ENCODE results near the gene TP53I3. TPM values are rescaled to one million over a fixed set of nuclear protein-coding genes. Genes with fewer than 3 reads are reported as not detected.
"Not testable (repeated sequence)": the region's sequence is repeated elsewhere in the genome, so short reads cannot be mapped to it uniquely, and the experiment has no call there.

Gene TP53I3
- total RNA-seq, 2 experiments from 2014 or later, result 0.38 to 0.82 TPM

DNA sequence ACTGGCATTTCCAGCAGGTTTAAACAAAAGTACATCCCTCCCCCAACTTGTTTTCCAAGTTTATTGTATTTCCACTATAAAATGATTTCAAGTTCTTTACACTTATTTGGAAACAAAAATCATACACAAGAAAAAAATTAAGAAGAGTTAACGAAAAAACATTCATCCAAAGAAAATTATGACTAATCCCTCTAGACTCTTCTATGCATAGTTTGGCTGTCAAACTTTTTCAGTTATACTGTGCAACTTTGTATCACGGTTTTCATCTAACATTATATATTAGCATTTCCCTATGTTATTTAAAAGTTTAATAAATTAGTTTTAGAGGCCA, 38.1 kb downstream of the TP53I3 start:
- Histone ChIP-seq H3K4me1 (ENCODE audit: insufficient read depth, low read length, poor library complexity, severe bottlenecking) (peaks cover 24% of the 10 kb centered on the region), H3K79me2 (ENCODE audit: insufficient read depth, low read depth, low read length) (peaks cover 20% of the 10 kb centered on the region), H3K4me2 (ENCODE audit: low read length) (peak overlapping the region; percentile 99), H3K9me3 (ENCODE audit: low read length) (no peaks in the 10 kb centered on the region), H3K36me3 (ENCODE audit: insufficient read depth, low read length) (no peaks in the 10 kb centered on the region), H4K20me1 (ENCODE audit: insufficient read depth, low read length) (peaks cover 3% of the 10 kb centered on the region; the same call in 1 of the 2 replicates), H2AFZ (ENCODE audit: low read length) (peak overlapping the region; percentile 89; the same call in 1 of the 2 replicates), H3K4me3 (ENCODE audit: low read depth, low read length, poor library complexity, severe bottlenecking) (peak overlapping the region; percentile 85), H3K27ac (ENCODE audit: low read depth, low read length, poor library complexity, severe bottlenecking) (no peak overlapping the region), H3K9me2 (ENCODE audit: insufficient read depth, low read length) (no peaks in the 10 kb centered on the region)
- TSS peak; percentile 72 for BruUV-seq (replicated peaks)
- ChIA-PET CTCF (ENCODE audit: unreplicated experiment) (interaction anchor here (1.2 to 1.4 kb wide), 2 partner anchors 13 kb away, joined by 3 read pairs; no protein-coding TSS in a partner anchor), POLR2A (interaction anchor here (0.6 to 1.8 kb wide), 9 partner anchors 10 to 331 kb away, joined by 3 to 9 read pairs (median 5); no protein-coding TSS in a partner anchor)
- TF ChIP-seq, protein P1, sequence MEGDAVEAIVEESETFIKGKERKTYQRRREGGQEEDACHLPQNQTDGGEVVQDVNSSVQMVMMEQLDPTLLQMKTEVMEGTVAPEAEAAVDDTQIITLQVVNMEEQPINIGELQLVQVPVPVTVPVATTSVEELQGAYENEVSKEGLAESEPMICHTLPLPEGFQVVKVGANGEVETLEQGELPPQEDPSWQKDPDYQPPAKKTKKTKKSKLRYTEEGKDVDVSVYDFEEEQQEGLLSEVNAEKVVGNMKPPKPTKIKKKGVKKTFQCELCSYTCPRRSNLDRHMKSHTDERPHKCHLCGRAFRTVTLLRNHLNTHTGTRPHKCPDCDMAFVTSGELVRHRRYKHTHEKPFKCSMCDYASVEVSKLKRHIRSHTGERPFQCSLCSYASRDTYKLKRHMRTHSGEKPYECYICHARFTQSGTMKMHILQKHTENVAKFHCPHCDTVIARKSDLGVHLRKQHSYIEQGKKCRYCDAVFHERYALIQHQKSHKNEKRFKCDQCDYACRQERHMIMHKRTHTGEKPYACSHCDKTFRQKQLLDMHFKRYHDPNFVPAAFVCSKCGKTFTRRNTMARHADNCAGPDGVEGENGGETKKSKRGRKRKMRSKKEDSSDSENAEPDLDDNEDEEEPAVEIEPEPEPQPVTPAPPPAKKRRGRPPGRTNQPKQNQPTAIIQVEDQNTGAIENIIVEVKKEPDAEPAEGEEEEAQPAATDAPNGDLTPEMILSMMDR (conservative IDR thresholded peaks at IDR 0.05; ENCODE audit: low read length), result no peak
- no peak for TF ChIP-seq EZH2phosphoT487 (IDR thresholded peaks at IDR 0.05; ENCODE audit: borderline replicate concordance, low read depth, low read length)
- no peak for DNase-seq (ENCODE audit: low spot score)
- intact Hi-C loops (cut with micrococcal nuclease; ENCODE audit: unreplicated experiment), result loop anchor here (5.0 kb wide), 1 partner anchor 119 kb away; the partner anchor contains the start of gene ATAD2B

DNA sequence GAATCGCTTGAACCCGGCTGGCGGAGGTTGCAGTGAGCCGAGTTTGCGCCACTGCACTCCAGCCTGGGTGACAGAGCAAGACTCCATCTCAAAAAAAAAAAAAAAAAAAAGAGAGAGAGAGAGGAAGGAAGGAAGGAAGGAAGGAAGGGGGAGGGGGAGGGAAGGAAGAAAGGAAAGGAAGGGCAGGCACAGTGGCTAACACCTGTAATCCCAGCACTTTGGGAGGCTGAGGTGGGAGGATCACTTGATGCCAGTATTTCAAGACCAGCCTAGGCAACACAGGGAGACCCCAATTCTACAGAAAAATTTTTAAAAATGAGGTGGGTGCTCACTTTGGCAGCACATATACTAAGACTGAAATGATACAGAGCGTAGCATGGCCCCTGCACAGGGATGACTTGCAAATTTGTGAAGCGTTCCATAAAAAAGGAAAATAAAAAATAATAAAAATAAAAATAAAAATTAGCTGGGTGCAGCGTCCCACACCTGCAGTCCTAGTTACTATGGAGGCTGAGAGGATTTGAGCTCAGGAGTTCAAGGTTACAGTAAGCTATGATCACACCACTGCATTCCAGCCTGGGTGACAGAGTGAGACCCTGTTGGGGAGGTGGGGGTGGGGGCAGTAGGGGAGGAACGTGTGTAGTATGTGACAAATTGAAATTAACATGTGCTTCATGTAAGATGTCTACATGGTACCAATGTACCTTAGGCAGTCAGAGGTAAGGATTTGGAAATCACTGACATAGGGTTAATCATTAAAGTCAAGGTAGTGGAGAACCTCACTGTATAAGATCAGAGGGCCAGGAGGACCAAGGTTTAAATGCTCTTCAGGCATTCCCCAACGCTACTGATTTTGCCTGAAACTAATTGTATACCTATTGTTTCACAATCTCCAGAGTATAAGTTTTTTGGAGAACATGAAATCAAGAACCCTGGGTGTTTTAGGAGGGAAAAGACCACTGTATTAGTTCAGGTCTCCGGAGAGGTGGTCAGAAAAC, 38.8 kb downstream of the TP53I3 start:
- Histone ChIP-seq H2AFZ (ENCODE audit: low read length) (peak overlapping the region; percentile 89; the same call in 1 of the 2 replicates), H3K4me1 (ENCODE audit: insufficient read depth, low read length, poor library complexity, severe bottlenecking) (peaks cover 24% of the 10 kb centered on the region), H3K9me2 (ENCODE audit: insufficient read depth, low read length) (no peaks in the 10 kb centered on the region), H3K36me3 (ENCODE audit: insufficient read depth, low read length) (no peaks in the 10 kb centered on the region), H3K27ac (ENCODE audit: low read depth, low read length, poor library complexity, severe bottlenecking) (no peak overlapping the region), H3K9me3 (ENCODE audit: low read length) (no peaks in the 10 kb centered on the region), H3K79me2 (ENCODE audit: insufficient read depth, low read depth, low read length) (peaks cover 20% of the 10 kb centered on the region), H3K4me2 (ENCODE audit: low read length) (peak overlapping the region; percentile 99), H4K20me1 (ENCODE audit: insufficient read depth, low read length) (peaks cover 3% of the 10 kb centered on the region; the same call in 1 of the 2 replicates), H3K4me3 (ENCODE audit: low read depth, low read length, poor library complexity, severe bottlenecking) (peak overlapping the region; percentile 85)
- BruUV-seq (replicated peaks), result no TSS peak
- TF ChIP-seq, protein P1 (conservative IDR thresholded peaks at IDR 0.05; ENCODE audit: low read length), result no peak
- no peak for TF ChIP-seq EZH2phosphoT487 (IDR thresholded peaks at IDR 0.05; ENCODE audit: borderline replicate concordance, low read depth, low read length)
- POLR2A ChIA-PET, result interaction anchor here (0.6 to 0.7 kb wide), 2 partner anchors 28 to 31 kb away, joined by 3 to 8 read pairs; partner anchors contain the start of gene SF3B6
- CTCF ChIA-PET (ENCODE audit: unreplicated experiment), result interaction anchor here (0.6 to 1.2 kb wide), 2 partner anchors 12 to 21 kb away, joined by 3 to 15 read pairs; no protein-coding TSS in a partner anchor
- no peak for DNase-seq (ENCODE audit: low spot score)
- intact Hi-C loops (cut with micrococcal nuclease; ENCODE audit: unreplicated experiment), result loop anchor here (5.0 kb wide), 1 partner anchor 119 kb away; the partner anchor contains the start of gene ATAD2B

DNA sequence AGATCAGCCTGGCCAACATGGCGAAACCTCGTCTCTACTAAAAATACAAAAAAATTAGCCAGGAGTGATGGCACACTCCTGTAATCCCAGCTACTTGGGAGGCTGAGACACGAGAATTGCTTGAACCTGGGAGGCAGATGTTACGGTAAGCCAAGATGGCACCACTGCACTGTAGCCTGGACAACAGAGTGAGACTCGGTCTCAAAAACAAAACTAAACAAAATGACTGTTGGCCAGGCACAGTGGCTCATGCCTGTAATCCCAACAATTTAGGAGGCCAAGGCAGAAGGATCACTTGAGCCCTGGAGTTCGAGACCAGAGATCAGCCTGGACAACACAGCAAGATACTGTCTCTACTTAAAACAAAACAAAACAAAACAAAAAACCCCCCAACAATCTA, 41.5 kb downstream of the TP53I3 start:
- POLR2A ChIA-PET, result interaction anchor here (0.5 to 0.6 kb wide), 2 partner anchors 98 to 115 kb away, joined by 3 to 4 read pairs; no protein-coding TSS in a partner anchor
- CTCF ChIA-PET (ENCODE audit: unreplicated experiment); H3K4me3 ChIP-seq (ENCODE audit: low read depth, low read length, poor library complexity, severe bottlenecking); H3K27ac ChIP-seq (ENCODE audit: low read depth, low read length, poor library complexity, severe bottlenecking); H4K20me1 ChIP-seq (ENCODE audit: insufficient read depth, low read length); BruUV-seq (replicated peaks); H3K9me2 ChIP-seq (ENCODE audit: insufficient read depth, low read length); intact Hi-C loops (cut with micrococcal nuclease; ENCODE audit: unreplicated experiment); H2AFZ ChIP-seq (ENCODE audit: low read length); H3K4me2 ChIP-seq (ENCODE audit: low read length); DNase-seq (ENCODE audit: low spot score); H3K9me3 ChIP-seq (ENCODE audit: low read length): not testable (repeated sequence)
- Histone ChIP-seq H3K4me1 (ENCODE audit: insufficient read depth, low read length, poor library complexity, severe bottlenecking) (peaks cover 17% of the 10 kb centered on the region), H3K36me3 (ENCODE audit: insufficient read depth, low read length) (peaks cover 14% of the 10 kb centered on the region), H3K79me2 (ENCODE audit: insufficient read depth, low read depth, low read length) (peaks cover 20% of the 10 kb centered on the region)
